ENCODE data around the gene STK32B.

Gene STK32B

GRCh38 chr4:5185551-5185950 is 134.3 kb downstream of the STK32B start:
- no peak overlapping the region for H3K9ac ChIP-seq (ENCODE audit: low read length)
- H2BK120ac ChIP-seq (ENCODE audit: insufficient read depth, low read length, poor library complexity) = no peak overlapping the region
- no peak overlapping the region for H3K27ac ChIP-seq (ENCODE audit: low read depth, low read length)
- no peak overlapping the region for H3K4ac ChIP-seq (ENCODE audit: low read depth, low read length)
- H3K4me3 ChIP-seq (ENCODE audit: low read depth, low read length) = no peak overlapping the region
- H3K14ac ChIP-seq (ENCODE audit: low read length) = no peak overlapping the region
- no peaks in the 10 kb centered on the region for H3K27me3 ChIP-seq (ENCODE audit: insufficient read depth, low read length)
- no peaks in the 10 kb centered on the region for H3K9me3 ChIP-seq (ENCODE audit: insufficient read depth, low read depth, low read length)
- no peaks in the 10 kb centered on the region for H3K79me1 ChIP-seq (ENCODE audit: low read length)
- H3K36me3 ChIP-seq (ENCODE audit: control insufficient read depth in 1 of 2, insufficient read depth in 2 of 2, low read length in 2 of 2) = no peaks in the 10 kb centered on the region
- no peaks in the 10 kb centered on the region for H3K79me2 ChIP-seq (ENCODE audit: control insufficient read depth, insufficient read depth, low read length, poor library complexity)
- H3K4me2 ChIP-seq (ENCODE audit: low read length) = no peak overlapping the region
- no peak overlapping the region for H3K18ac ChIP-seq (ENCODE audit: low read length)
- no peak overlapping the region for H4K8ac ChIP-seq (ENCODE audit: low read depth, low read length)
- no peak overlapping the region for H2AK5ac ChIP-seq (ENCODE audit: low read length)
- no peak overlapping the region for H3K23ac ChIP-seq (ENCODE audit: low read length)
- WGBS (ENCODE audit: extremely low coverage, insufficient coverage, insufficient read length) = no CpG with 5 or more reads among the region's 6 CpGs
- H2BK5ac ChIP-seq (ENCODE audit: low read depth, low read length, poor library complexity) = no peak overlapping the region
- no peak overlapping the region for H2BK12ac ChIP-seq (ENCODE audit: low read length)
- no peak overlapping the region for H4K12ac ChIP-seq (ENCODE audit: low read depth, low read length)
- H2AFZ ChIP-seq (ENCODE audit: insufficient read depth, low read length, poor library complexity) = no peak overlapping the region
- DNase-seq = no peak
- no peak overlapping the region for H4K91ac ChIP-seq (ENCODE audit: low read depth, low read length)
- H3K4me1 ChIP-seq (ENCODE audit: control insufficient read depth in 1 of 2, insufficient read depth in 2 of 2, low read length in 2 of 2) = no peaks in the 10 kb centered on the region

GRCh38 chr4:5186271-5187064 is 135.2 kb downstream of the STK32B start:
- no peak overlapping the region for H4K8ac ChIP-seq (ENCODE audit: low read depth, low read length)
- no peak overlapping the region for H3K4me2 ChIP-seq (ENCODE audit: low read length)
- H2BK120ac ChIP-seq (ENCODE audit: insufficient read depth, low read length, poor library complexity) = no peak overlapping the region
- no peaks in the 10 kb centered on the region for H3K4me1 ChIP-seq (ENCODE audit: control insufficient read depth in 1 of 2, insufficient read depth in 2 of 2, low read length in 2 of 2)
- no peak overlapping the region for H2AK5ac ChIP-seq (ENCODE audit: low read length)
- H2BK12ac ChIP-seq (ENCODE audit: low read length) = no peak overlapping the region
- H3K4me3 ChIP-seq (ENCODE audit: low read depth, low read length) = no peak overlapping the region
- no peak overlapping the region for H3K18ac ChIP-seq (ENCODE audit: low read length)
- H3K14ac ChIP-seq (ENCODE audit: low read length) = no peak overlapping the region
- H3K27ac ChIP-seq (ENCODE audit: low read depth, low read length) = no peak overlapping the region
- H2AFZ ChIP-seq (ENCODE audit: insufficient read depth, low read length, poor library complexity) = no peak overlapping the region
- H3K27me3 ChIP-seq (ENCODE audit: insufficient read depth, low read length) = no peaks in the 10 kb centered on the region
- DNase-seq = no peak
- no CpG with 5 or more reads among the region's 14 CpGs for WGBS (ENCODE audit: extremely low coverage, insufficient coverage, insufficient read length)
- H3K79me1 ChIP-seq (ENCODE audit: low read length) = no peaks in the 10 kb centered on the region
- H3K23ac ChIP-seq (ENCODE audit: low read length) = no peak overlapping the region
- no peaks in the 10 kb centered on the region for H3K79me2 ChIP-seq (ENCODE audit: control insufficient read depth, insufficient read depth, low read length, poor library complexity)
- H2BK5ac ChIP-seq (ENCODE audit: low read depth, low read length, poor library complexity) = no peak overlapping the region
- no peaks in the 10 kb centered on the region for H3K36me3 ChIP-seq (ENCODE audit: control insufficient read depth in 1 of 2, insufficient read depth in 2 of 2, low read length in 2 of 2)
- no peak overlapping the region for H3K4ac ChIP-seq (ENCODE audit: low read depth, low read length)
- no peak overlapping the region for H3K9ac ChIP-seq (ENCODE audit: low read length)
- H3K9me3 ChIP-seq (ENCODE audit: insufficient read depth, low read depth, low read length) = no peaks in the 10 kb centered on the region
- H4K12ac ChIP-seq (ENCODE audit: low read depth, low read length) = no peak overlapping the region
- H4K91ac ChIP-seq (ENCODE audit: low read depth, low read length) = no peak overlapping the region

- H4K91ac ChIP-seq (ENCODE audit: low read depth, low read length) = no peak overlapping the region
- H2BK120ac ChIP-seq (ENCODE audit: insufficient read depth, low read length, poor library complexity) = no peak overlapping the region
- H3K23ac ChIP-seq (ENCODE audit: low read length) = no peak overlapping the region
- no peak overlapping the region for H2BK5ac ChIP-seq (ENCODE audit: low read depth, low read length, poor library complexity)
- no peaks in the 10 kb centered on the region for H3K9me3 ChIP-seq (ENCODE audit: insufficient read depth, low read depth, low read length)
- H3K9ac ChIP-seq (ENCODE audit: low read length) = no peak overlapping the region
- H3K27me3 ChIP-seq (ENCODE audit: insufficient read depth, low read length) = no peaks in the 10 kb centered on the region
- H4K12ac ChIP-seq (ENCODE audit: low read depth, low read length) = no peak overlapping the region
- H2AFZ ChIP-seq (ENCODE audit: insufficient read depth, low read length, poor library complexity) = no peak overlapping the region
- no peak overlapping the region for H2AK5ac ChIP-seq (ENCODE audit: low read length)
- DNase-seq = no peak
- H3K36me3 ChIP-seq (ENCODE audit: control insufficient read depth in 1 of 2, insufficient read depth in 2 of 2, low read length in 2 of 2) = no peaks in the 10 kb centered on the region
- H3K4me2 ChIP-seq (ENCODE audit: low read length) = no peak overlapping the region
- no peak overlapping the region for H3K18ac ChIP-seq (ENCODE audit: low read length)
- no peak overlapping the region for H3K4ac ChIP-seq (ENCODE audit: low read depth, low read length)
- no peak overlapping the region for H4K8ac ChIP-seq (ENCODE audit: low read depth, low read length)
- H3K79me2 ChIP-seq (ENCODE audit: control insufficient read depth, insufficient read depth, low read length, poor library complexity) = no peaks in the 10 kb centered on the region
- no CpG with 5 or more reads among the region's 10 CpGs for WGBS (ENCODE audit: extremely low coverage, insufficient coverage, insufficient read length)
- H2BK12ac ChIP-seq (ENCODE audit: low read length) = no peak overlapping the region
- no peaks in the 10 kb centered on the region for H3K79me1 ChIP-seq (ENCODE audit: low read length)
- no peak overlapping the region for H3K14ac ChIP-seq (ENCODE audit: low read length)
- H3K27ac ChIP-seq (ENCODE audit: low read depth, low read length) = no peak overlapping the region
- H3K4me3 ChIP-seq (ENCODE audit: low read depth, low read length) = no peak overlapping the region
- H3K4me1 ChIP-seq (ENCODE audit: control insufficient read depth in 1 of 2, insufficient read depth in 2 of 2, low read length in 2 of 2) = no peaks in the 10 kb centered on the region
Measured at GRCh38 chr4:5188130-5188529, 136.8 kb downstream of the STK32B start.

GRCh38 chr4:5191831-5192230 is 140.6 kb downstream of the STK32B start:
- H2BK12ac ChIP-seq (ENCODE audit: low read length) = no peak overlapping the region
- no peak overlapping the region for H3K18ac ChIP-seq (ENCODE audit: low read length)
- no CpG with 5 or more reads among the region's 6 CpGs for WGBS (ENCODE audit: extremely low coverage, insufficient coverage, insufficient read length)
- no peak overlapping the region for H3K14ac ChIP-seq (ENCODE audit: low read length)
- H3K4me3 ChIP-seq (ENCODE audit: low read depth, low read length) = no peak overlapping the region
- no peak overlapping the region for H2AK5ac ChIP-seq (ENCODE audit: low read length)
- H3K4ac ChIP-seq (ENCODE audit: low read depth, low read length) = no peak overlapping the region
- H3K9ac ChIP-seq (ENCODE audit: low read length) = no peak overlapping the region
- H3K23ac ChIP-seq (ENCODE audit: low read length) = no peak overlapping the region
- no peaks in the 10 kb centered on the region for H3K27me3 ChIP-seq (ENCODE audit: insufficient read depth, low read length)
- no peak overlapping the region for H2BK120ac ChIP-seq (ENCODE audit: insufficient read depth, low read length, poor library complexity)
- no peak overlapping the region for H4K8ac ChIP-seq (ENCODE audit: low read depth, low read length)
- no peak overlapping the region for H2AFZ ChIP-seq (ENCODE audit: insufficient read depth, low read length, poor library complexity)
- H4K12ac ChIP-seq (ENCODE audit: low read depth, low read length) = no peak overlapping the region
- H3K36me3 ChIP-seq (ENCODE audit: control insufficient read depth in 1 of 2, insufficient read depth in 2 of 2, low read length in 2 of 2) = no peaks in the 10 kb centered on the region
- no peak overlapping the region for H4K91ac ChIP-seq (ENCODE audit: low read depth, low read length)
- H3K4me2 ChIP-seq (ENCODE audit: low read length) = no peak overlapping the region
- no peaks in the 10 kb centered on the region for H3K9me3 ChIP-seq (ENCODE audit: insufficient read depth, low read depth, low read length)
- no peak overlapping the region for H3K27ac ChIP-seq (ENCODE audit: low read depth, low read length)
- no peak for DNase-seq
- no peaks in the 10 kb centered on the region for H3K79me1 ChIP-seq (ENCODE audit: low read length)
- no peaks in the 10 kb centered on the region for H3K79me2 ChIP-seq (ENCODE audit: control insufficient read depth, insufficient read depth, low read length, poor library complexity)
- no peaks in the 10 kb centered on the region for H3K4me1 ChIP-seq (ENCODE audit: control insufficient read depth in 1 of 2, insufficient read depth in 2 of 2, low read length in 2 of 2)
- H2BK5ac ChIP-seq (ENCODE audit: low read depth, low read length, poor library complexity) = no peak overlapping the region
